Adrenal gland (tissue), 12 donors: ENCODE measurements around the gene PROK1. TPM values are rescaled to one million over a fixed set of nuclear protein-coding genes. Genes with fewer than 3 reads are reported as not detected.

Experiments
- DNase-seq, 7 donors: peaks; one replicate each; pipeline ENCODE4 v3.0.0-alpha.2; 2019 to 2020
- H3K27ac ChIP-seq, 5 donors: fragments of 200-600 bp; sonication (generic) in 4 of 5; 1 replicate in 3 of 5; 2 replicates in 2 of 5; pipeline versions ENCODE4 v1.5.1 to v1.8.0; 2016 to 2020; ENCODE audit warnings: mild to moderate bottlenecking in 1 of 5
- H3K27me3 ChIP-seq: fragments of 200-600 bp; 2 replicates; pipeline ENCODE4 v1.8.0; 2021
- H3K36me3 ChIP-seq, 2 donors: fragments of 200-600 bp; replicated peaks in 1 of 2; 1 replicate in 1 of 2; 2 replicates in 1 of 2; pipeline versions ENCODE4 v1.5.1 to v1.8.0; 2018 to 2022
- H3K4me1 ChIP-seq, 2 donors: fragments of 200-600 bp; replicated peaks in 1 of 2; 1 replicate in 1 of 2; 2 replicates in 1 of 2; pipeline versions ENCODE4 v1.5.1 to v1.8.0; 2018 to 2021
- H3K4me3 ChIP-seq, 4 donors: fragments of 200-600 bp; sonication (generic) in 3 of 4; one replicate each; pipeline ENCODE4 v1.5.1; 2016 to 2018
- H3K9me3 ChIP-seq, 3 donors: fragments of 200-600 bp; sonication (generic) in 1 of 3; replicated peaks in 1 of 3; 1 replicate in 2 of 3; 2 replicates in 1 of 3; pipeline versions ENCODE4 v1.5.1 to v1.8.0; 2016 to 2021
- POLR2A ChIP-seq, 2 donors: fragments of 450-650 bp; IDR thresholded peaks; one replicate each; pipeline ENCODE4 v1.6.1; 2017; ENCODE audit warnings: antibody characterized with exemption in 2 of 2, mild to moderate bottlenecking in 2 of 2, moderate library complexity in 1 of 2
- WGBS, 4 donors: extraction: QIAGEN DNeasy Blood & Tissue Kit in 2 of 4; methylation state at CpG; one replicate each; pipeline versions ENCODE4 v1.1.5 to v1.1.7; 2013 to 2017; 5-methylcytosine and 5-hydroxymethylcytosine counted together
- intact Hi-C, 2 donors: fragments of 100-400 bp; cut with DNase I; formaldehyde crosslinking; loops; one replicate each; pipeline versions ENCODE4 v1.14.1 to v1.15.0; 2022 to 2023
- polyA plus RNA-seq, 3 donors: library from polyadenylated mRNA; stranded (reverse); fragments of 200-250 nt in 2 of 3; fragments of 350-450 nt in 1 of 3; fragmentation: Illumina TruSeq in 1 of 3; extraction: RNeasy Lipid Tissue Mini Kit (QIAGEN cat#74804) in 1 of 3; gene quantifications; one replicate each; pipeline ENCODE4 v1.2.3, GENCODE V29; 2013 to 2014
- total RNA-seq, 9 donors: library from RNA; depleted of rRNA in 4 of 9; stranded (reverse); fragments of >200 nt in 4 of 9; fragments of 120-200 nt in 1 of 9; fragmentation: NEBNext Ultra II Directional in 1 of 9; extraction: Animal tissue kit (Norgen Biotek cat#: 25700) in 1 of 9; gene quantifications; one replicate each; pipeline versions ENCODE4 v1.1.0 to v1.2.4, GENCODE V29; 2013 to 2023
- TF ChIP-seq, protein P1 (sequence below), 6 experiments: fragments of 450-650 bp in 4 of 6; fragments of 200-600 bp in 2 of 6; sonication (generic) in 1 of 6; IDR thresholded peaks; 1 replicate in 5 of 6; 2 replicates in 1 of 6; pipeline versions ENCODE4 v1.5.1 to v1.8.0; 2016 to 2021; ENCODE audit warnings: antibody characterized with exemption in 6 of 6, mild to moderate bottlenecking in 2 of 6, moderate library complexity in 1 of 6
- donor health status: healthy with polysubstance abuse.
- donor health status: Bipolar disorder and iron deficiency.
- donor health status: DM: yes; HTN: yes; CAD: no.
- donor health status: DM: no; HTN: no; CAD: no.
- donor health status: DM: no; HTN: no; CAD: no.
- donor health status: DM: yes; HTN: yes; CAD: no.

The PROK1 gene
- total and polyA plus RNA-seq, 12 donors = 0.76 to 12.9 (median 5.0) TPM; not detected in 1

DNA sequence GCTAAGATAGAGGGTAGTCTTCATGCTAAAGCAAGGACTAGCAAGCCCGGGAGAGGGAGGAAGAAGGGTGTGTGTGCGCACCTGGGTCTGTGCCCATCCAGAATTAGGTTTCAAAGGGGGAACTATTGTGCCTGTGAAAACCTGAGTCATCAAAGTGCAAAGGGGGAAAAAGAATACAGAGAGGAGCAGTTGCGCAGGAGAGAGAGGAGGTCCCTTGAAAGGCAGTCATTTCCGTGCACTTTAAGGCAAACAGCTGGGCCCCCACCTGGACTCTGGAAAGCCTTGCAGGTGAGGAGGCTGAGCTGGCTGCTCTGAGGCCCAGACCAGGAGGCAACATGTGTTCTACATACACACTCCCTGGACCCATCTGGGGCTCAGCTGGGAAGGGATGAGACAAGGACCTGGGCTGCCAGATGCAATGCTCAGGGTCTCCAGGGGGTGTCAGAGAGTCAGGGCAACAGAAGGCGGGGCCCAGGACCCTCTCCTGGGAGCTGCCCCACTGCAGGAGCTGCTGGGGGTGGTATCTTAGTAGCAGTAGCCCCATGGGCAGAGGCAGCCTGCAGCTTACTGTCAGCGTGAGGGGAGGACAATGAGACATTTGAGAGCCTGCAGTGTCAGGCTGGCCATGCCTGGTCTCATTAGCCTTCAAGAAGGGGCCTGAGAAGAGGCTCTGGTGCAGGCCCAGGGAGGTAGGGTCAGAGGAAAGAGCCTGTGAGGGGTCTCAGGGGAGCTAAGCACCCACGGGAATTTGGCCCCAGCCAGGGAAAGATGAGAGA lies 14.3 kb downstream of the PROK1 start:
- TF ChIP-seq, protein P1, sequence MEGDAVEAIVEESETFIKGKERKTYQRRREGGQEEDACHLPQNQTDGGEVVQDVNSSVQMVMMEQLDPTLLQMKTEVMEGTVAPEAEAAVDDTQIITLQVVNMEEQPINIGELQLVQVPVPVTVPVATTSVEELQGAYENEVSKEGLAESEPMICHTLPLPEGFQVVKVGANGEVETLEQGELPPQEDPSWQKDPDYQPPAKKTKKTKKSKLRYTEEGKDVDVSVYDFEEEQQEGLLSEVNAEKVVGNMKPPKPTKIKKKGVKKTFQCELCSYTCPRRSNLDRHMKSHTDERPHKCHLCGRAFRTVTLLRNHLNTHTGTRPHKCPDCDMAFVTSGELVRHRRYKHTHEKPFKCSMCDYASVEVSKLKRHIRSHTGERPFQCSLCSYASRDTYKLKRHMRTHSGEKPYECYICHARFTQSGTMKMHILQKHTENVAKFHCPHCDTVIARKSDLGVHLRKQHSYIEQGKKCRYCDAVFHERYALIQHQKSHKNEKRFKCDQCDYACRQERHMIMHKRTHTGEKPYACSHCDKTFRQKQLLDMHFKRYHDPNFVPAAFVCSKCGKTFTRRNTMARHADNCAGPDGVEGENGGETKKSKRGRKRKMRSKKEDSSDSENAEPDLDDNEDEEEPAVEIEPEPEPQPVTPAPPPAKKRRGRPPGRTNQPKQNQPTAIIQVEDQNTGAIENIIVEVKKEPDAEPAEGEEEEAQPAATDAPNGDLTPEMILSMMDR (IDR thresholded peaks at IDR 0.05) = no peak
- no peak for TF ChIP-seq POLR2A (IDR thresholded peaks at IDR 0.05)
- DNase-seq = no peak
- 80 to 92% (median 84%) methylated on average over 7 of the region's 7 CpGs for WGBS, 4 donors
- Histone ChIP-seq H3K9me3 (no peaks in the 10 kb centered on the region), H3K36me3 (no peaks in the 10 kb centered on the region), H3K4me1 (no peaks in the 10 kb centered on the region), H3K27ac (no peak overlapping the region), H3K27me3 (no peaks in the 10 kb centered on the region), H3K4me3 (no peak overlapping the region)
- intact Hi-C loops = loop anchor here in 1 of 2 donors (10.0 kb wide), 1 partner anchor 150 kb away; no protein-coding TSS in a partner anchor

DNA sequence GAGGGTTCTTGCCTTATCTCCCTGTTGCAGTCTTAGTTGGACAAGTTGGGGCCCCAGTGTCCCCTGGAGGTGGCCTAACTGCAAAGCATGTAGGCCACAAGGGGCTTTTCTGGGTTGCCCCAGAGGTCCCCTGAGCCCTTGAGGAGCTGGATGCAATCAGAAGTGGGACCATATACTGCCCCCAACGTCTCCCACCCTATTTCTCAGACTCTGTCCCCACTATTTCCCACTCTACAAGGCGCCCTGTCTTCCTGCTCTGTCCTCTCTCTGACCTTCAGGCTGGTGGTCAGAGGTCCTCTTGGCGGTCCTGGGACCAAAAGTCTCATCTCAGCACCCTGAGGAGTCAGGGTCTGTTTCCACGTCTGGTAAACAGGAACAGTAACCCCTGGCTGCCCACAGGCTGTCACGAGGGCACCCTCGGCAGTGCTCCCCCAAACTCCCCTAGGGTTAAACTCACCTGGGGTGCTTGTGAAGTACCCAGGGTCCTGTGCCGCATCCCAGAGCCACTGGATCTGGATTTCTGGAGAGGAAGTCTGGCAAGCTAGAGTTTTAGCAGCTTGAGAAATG lies 14.9 kb downstream of the PROK1 start:
- Histone ChIP-seq H3K4me3 (no peak overlapping the region), H3K27me3 (no peaks in the 10 kb centered on the region), H3K27ac (no peak overlapping the region), H3K4me1 (no peaks in the 10 kb centered on the region), H3K9me3 (no peaks in the 10 kb centered on the region), H3K36me3 (no peaks in the 10 kb centered on the region)
- TF ChIP-seq POLR2A (IDR thresholded peaks at IDR 0.05) = no peak
- TF ChIP-seq, protein P1 (IDR thresholded peaks at IDR 0.05) = no peak
- 81 to 92% (median 82%) methylated on average over 5 to 7 of the region's 7 CpGs for WGBS, 4 donors
- no peak for DNase-seq
- intact Hi-C loops = loop anchor here in 1 of 2 donors (10.0 kb wide), 1 partner anchor 151 kb away; no protein-coding TSS in a partner anchor

GRCh38 chr1:110466646-110467280 lies 15.8 kb downstream of the PROK1 start:
- H3K4me1 ChIP-seq = no peaks in the 10 kb centered on the region
- H3K27me3 ChIP-seq = no peaks in the 10 kb centered on the region
- TF ChIP-seq POLR2A (IDR thresholded peaks at IDR 0.05) = no peak
- 51 to 68% (median 52%) methylated on average over 8 of the region's 8 CpGs for WGBS, 4 donors
- H3K27ac ChIP-seq = no peak overlapping the region
- no peak for DNase-seq
- H3K36me3 ChIP-seq = no peaks in the 10 kb centered on the region
- H3K9me3 ChIP-seq = no peaks in the 10 kb centered on the region
- no peak overlapping the region for H3K4me3 ChIP-seq
- intact Hi-C loops = loop anchor here in 1 of 2 donors (10.0 kb wide), 1 partner anchor 152 kb away; no protein-coding TSS in a partner anchor

GRCh38 chr1:110471131-110471530 lies 20.2 kb downstream of the PROK1 start:
- TF ChIP-seq, protein P1 (IDR thresholded peaks at IDR 0.05) = no peak
- no peak for TF ChIP-seq POLR2A (IDR thresholded peaks at IDR 0.05)
- intact Hi-C loops = no loop called here
- H3K27me3 ChIP-seq = no peaks in the 10 kb centered on the region
- no peak for DNase-seq
- H3K36me3 ChIP-seq = no peaks in the 10 kb centered on the region
- 62 to 73% (median 62%) methylated on average over 3 of the region's 3 CpGs for WGBS, 4 donors
- no peaks in the 10 kb centered on the region for H3K4me1 ChIP-seq
- H3K9me3 ChIP-seq = no peaks in the 10 kb centered on the region
- H3K27ac ChIP-seq = no peak overlapping the region
- H3K4me3 ChIP-seq = no peak overlapping the region
